ENCODE results near the gene TMEM117.

The TMEM117 gene
- 5.9 to 8.5 reads per million in 2 donors for total RNA-seq

DNA sequence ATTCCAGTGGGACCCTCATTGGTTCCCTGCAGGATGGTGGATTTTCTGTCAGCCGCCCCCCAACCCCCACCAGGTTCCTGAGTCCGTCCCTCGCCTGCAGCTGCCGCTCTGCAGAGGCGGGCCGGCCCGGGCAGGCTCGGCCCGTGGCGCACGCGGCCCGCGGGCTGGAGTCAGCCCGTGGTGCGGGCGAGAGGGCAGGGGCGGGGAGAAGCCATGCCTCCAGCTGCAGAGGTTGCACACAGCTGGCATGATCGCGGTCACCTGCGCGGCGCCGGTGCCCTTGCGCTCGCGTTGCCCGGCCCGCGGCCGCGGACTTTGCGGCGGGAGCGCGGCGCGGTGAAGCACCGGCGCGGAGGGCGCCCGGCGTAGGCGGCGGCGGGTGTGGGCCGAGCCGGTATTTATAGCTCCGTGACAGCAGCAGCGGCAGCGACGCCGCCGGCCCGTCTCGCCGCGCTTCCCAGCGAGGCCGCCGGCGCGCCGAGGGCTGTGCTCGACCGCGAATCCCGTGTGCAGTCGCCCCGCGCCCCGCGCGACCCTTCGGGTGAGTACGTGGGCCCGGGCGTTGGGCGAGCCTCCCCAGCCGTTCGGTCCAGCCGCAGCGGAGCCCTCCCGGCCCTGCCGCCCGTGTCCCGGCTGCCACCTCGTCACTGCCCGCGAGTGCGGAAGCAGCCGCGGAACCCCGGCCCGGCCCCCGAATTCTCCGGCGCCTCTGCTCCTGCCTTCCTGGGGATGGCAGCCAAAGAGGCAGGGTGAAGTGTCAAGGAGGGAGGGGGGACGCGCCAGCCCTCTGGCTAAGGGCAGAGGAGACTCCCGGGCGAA lies at the start of gene TMEM117:
Gene TMEM117, plus strand, starts transcription at position 426 of the 819 bp plus-strand sequence.
- DNase-seq: peak; percentile 45

GRCh38 chr12:43786899-43787693 lies 48.8 kb upstream of the TMEM117 start:
- no peak for DNase-seq

- no peak for DNase-seq
Measured at GRCh38 chr12:43789941-43790340, 45.9 kb upstream of the TMEM117 start.

GRCh38 chr12:43795716-43796280 lies 40.1 kb upstream of the TMEM117 start:
- DNase-seq: no peak

DNA sequence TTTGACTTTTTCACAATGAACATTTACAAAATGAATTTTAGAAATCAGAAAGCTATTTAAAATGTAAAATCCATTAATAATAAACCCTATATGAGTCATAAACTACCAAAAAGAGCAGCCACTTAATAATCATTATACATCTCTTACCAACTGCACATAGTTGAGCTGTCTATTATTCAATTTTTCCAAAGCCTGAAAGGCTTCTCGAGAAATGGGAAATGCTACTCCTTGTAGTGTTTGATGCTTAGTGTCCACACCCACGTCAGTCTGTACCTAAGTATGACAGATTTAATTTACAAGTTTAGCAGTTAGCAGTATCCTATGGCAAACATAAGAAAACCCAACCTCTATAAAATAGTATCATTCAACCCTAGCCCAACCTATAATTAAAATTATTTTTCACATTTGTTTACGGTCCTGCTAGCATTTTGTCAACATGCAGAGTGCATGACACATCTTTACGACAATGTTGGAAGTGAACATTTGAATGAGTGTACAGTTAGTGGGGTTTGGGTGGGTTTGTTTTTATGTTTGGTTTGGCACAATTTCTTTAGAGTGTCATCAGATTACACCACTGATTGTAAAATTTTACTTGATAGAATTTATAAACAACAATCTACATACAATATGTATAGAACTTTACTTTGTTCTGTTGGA lies 38.2 kb upstream of the TMEM117 start:
- no peak for DNase-seq

DNA sequence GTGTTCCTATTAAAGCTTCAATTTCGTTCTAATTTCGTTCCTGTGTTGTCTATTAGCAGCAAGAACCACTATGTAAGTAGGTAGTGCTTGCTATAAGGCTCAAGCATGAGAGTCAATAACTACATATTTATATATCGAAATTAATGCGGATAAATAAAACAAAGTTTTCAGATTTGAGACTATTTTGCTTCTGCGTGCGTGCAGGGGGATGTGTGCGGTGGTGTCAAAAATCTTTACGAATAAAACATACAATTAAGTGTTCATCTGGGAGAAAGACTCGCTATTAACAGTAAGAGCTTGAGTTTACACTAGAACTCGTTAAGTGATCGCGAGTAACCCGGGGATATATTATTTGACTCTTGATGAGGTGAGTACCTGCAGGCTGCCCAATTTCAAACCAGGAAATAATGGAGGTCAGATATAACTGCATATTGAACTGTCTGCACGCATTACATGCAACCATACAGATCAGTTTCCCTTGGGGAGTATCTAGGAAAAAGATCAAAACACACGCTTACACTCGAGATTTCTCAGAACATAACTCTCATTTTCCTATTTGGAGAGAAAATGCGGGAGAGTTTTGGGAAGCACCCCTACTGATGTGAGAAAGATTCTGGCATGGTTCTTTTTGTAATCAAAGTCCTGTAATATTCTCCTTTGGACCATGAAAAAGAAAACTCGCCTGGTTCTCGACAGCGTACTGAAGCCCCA lies 30.6 kb upstream of the TMEM117 start:
- DNase-seq: no peak

GRCh38 chr12:43805860-43806736 lies 29.8 kb upstream of the TMEM117 start, which contains the start of gene TWF1:
Gene TWF1 (minus strand): TSS chr12:43806317. CDS start chr12:43806245, 72 bp downstream.
- peak; percentile 81 for DNase-seq

DNA sequence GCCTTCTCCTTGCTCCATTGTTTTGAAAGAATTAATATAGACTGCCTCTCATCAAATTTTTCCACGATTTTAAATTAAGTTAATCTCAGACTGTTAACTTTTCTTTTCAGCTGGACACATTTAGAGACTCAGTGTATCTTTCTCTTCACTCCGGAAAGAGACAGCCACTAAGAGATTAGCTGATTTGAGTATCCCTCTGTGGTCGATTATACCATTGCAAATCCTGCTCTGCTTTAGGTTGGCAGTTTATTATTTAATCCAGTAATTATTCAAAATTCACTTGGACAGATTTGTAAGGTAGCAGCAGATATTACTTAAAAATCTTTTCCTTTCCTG lies 29.2 kb upstream of the TMEM117 start:
- no peak for DNase-seq

GRCh38 chr12:43807386-43807785 lies 28.5 kb upstream of the TMEM117 start:
- no peak for DNase-seq

DNA sequence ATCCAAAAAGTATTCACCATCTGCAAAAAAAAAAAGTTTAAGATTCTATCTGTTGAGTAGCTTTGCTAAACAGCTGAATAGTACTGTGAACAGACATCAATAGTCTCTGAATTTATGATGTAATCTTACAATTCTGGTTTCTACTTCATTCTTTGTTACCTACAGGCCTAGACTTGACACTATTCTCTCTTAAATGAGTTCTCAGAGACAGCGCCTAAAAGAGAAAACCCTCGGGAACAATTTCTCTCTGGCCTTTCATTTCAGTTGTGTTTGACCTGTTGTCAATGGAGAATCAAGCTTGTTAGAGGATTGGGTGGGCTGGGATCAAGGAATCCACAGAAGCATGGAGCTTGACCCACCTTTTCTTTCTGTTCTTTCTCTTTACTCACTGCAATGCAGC lies 23.8 kb upstream of the TMEM117 start:
- no peak for DNase-seq

DNA sequence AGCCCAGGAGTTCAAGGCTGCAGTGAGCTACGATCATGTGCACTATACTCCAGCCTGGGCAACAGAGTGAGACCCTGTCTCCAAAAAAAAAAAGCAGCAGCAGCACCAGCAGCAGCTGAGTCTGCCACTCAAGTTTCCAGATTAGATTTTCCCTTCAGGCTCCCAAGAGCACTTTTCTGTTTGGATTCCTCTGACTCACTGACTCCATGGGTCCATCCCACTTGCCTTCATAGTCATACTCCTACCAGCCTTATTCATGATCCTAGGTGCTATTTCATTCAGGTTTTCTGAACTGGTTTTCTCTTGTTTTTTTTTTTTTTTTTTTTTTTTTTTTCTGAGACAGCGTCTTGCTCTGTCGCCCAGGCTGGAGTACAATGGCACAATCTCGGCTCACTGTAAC lies 23.0 kb upstream of the TMEM117 start:
- DNase-seq: no peak

DNA sequence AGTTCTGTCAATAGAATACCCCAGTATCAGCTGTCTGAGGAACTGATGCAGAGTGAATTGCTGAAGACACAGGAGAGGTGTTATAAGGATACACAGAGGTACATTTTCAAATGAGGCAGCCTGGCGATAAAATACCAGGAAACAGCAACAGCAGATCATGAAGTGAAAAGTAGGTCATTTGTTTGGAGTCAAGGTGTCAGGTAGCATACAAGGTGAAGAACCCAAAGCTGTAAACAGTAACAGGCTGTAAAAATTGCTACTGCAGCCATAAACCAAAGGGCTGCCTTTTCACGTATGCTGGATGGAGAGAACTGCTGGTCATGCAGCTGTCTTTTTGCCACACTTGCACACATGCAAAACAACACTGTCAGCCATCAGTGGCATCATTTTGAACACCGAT lies 20.5 kb upstream of the TMEM117 start:
- no peak for DNase-seq

GRCh38 chr12:43816168-43816567 lies 19.7 kb upstream of the TMEM117 start:
- DNase-seq: no peak

DNA sequence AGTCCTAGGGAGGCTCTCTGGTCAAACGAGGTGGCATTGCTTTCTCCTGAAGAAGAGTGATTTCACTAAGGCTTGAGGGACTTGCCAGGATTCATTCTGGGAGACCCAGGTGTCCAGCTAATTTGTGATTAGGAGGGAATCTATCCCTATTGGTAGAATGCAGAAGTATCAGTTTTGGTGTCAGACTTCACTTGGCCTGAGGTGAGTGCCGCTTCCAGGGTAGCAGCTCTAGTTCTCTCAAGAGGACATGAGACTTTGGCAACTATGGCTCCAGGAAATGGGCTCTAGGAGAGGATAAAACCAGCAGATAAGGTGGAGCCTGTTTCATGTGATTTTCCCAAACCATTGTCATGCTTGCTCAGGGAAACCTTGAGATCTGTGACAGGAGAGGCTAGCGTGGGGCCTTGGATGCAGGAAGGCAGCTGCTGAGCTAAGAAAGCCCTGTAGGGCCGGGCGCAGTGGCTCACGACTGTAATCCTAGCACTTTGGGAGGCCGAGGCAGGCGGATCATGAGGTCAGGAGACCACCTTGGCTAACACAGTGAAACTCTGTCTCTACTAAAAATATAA lies 11.6 kb upstream of the TMEM117 start:
- DNase-seq: no peak

DNA sequence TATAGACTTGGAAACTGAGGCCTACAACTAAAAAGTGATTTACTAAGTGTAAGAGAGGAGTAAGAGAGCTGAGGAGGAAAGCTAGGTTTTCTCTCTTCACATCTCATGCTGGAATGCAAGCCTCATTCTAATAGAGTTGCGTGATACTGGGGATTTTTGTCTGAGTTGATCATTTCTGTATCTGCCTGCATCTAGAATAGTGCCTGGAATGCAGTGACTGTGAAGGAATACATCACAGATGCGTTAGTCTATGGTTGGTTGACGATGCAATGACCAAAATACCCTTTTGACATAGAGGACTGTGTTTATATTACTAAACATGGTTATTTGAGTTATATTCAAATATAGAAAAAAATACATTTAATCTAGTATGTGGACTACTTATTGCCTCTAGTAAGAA lies 9.2 kb upstream of the TMEM117 start:
- no peak for DNase-seq

DNA sequence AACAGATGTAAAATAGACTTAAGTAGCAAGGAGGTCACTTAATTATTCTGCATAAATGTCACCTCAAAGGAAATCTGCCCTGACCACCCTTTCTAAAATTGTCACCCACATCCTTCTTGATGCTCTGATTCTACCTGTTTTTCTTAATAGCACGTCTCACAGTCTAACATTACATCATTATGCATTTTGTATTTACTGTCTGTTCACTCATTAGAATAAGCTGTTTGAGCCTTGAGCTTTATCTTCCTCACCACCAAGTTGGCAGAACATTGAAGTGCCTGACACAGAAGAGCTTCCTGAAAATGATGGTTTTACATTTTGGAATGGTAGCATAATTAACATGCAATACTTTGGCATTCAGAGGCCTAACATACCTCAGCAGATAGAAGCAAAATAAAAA lies 8.8 kb upstream of the TMEM117 start:
- DNase-seq: no peak

DNA sequence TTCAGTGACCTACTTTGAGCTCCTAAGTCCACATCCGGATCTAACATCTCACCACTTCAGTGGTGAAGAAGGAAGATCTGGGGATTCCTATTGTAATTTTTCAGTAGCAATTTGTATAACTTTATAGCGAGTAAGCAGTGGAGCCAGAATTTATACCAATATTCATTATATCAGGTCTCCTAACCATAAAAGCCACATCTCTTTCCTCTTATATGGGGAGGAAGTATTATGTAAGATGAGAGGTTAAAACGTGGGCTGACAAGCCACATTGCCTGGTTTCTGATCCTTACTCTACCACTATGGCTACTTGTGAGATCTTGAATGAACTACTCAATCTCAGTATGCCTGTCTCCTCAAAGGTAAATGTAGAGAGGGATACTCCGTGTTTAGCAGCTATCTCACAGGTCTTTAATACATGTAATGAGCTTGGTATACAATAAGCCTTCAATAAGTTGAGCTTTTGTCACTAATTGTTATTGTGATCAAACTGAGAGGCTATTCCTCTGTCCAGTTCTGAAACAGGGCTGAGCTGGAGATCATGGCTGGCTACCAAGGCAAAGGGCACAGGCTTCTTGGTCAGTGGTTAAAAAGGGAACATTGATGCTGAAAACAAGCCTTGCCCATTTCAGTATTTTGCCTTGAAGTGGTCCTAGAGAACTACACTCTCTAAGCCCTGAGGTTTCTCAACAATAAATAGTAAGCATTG lies 3.3 kb upstream of the TMEM117 start:
- no peak for DNase-seq

- no peak for DNase-seq
Measured at GRCh38 chr12:43835264-43835655, 621 bp upstream of the TMEM117 start.

- no peak for DNase-seq
Measured at GRCh38 chr12:43836475-43836989, 651 bp downstream of the TMEM117 start.

DNA sequence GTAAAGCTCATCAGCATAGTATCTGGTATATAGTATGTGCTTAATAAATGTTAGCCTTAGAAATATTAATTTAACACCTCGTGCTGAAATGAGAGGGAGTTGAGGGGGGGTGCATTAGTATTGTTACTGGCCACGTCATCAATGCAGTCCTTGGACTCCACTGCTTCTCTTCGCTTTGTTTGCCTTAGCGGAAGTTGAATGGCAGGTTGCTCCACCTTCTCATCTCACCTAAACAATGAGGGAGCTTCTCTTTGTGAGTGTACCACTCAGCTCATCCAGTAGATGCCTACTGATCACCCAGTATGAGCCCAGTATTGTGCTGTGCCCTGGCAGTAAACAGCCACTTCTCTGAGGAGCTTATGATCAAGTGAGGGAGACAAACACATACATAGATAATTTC lies 4.5 kb downstream of the TMEM117 start:
- DNase-seq: no peak
